ENCODE results near the gene MYO16.
"Not testable (repeated sequence)": the region's sequence is repeated elsewhere in the genome, so short reads cannot be mapped to it uniquely, and the experiment has no call there.

Gene MYO16

GRCh38 chr13:108742701-108743451, 113.5 kb downstream of the MYO16 start:
- no peak for DNase-seq (ENCODE audit: low read depth)

GRCh38 chr13:108743522-108743921, 114.1 kb downstream of the MYO16 start:
- DNase-seq (ENCODE audit: low read depth), result no peak

GRCh38 chr13:108747843-108748242, 118.4 kb downstream of the MYO16 start:
- no peak for DNase-seq (ENCODE audit: low read depth)

GRCh38 chr13:108752276-108752675, 122.9 kb downstream of the MYO16 start:
- DNase-seq (ENCODE audit: low read depth), result no peak

GRCh38 chr13:108755083-108755482, 125.7 kb downstream of the MYO16 start:
- DNase-seq (ENCODE audit: low read depth), result no peak

GRCh38 chr13:108760129-108760528, 130.7 kb downstream of the MYO16 start:
- DNase-seq (ENCODE audit: low read depth), result no peak

- no peak for DNase-seq (ENCODE audit: low read depth)
Measured at GRCh38 chr13:108760541-108760940, 131.1 kb downstream of the MYO16 start.

- no peak for DNase-seq (ENCODE audit: low read depth)
Measured at GRCh38 chr13:108768035-108768434, 138.6 kb downstream of the MYO16 start.

GRCh38 chr13:108769213-108770070, 140.0 kb downstream of the MYO16 start:
- DNase-seq (ENCODE audit: low read depth), result no peak

- DNase-seq (ENCODE audit: low read depth), result no peak
Measured at GRCh38 chr13:108775597-108775996, 146.2 kb downstream of the MYO16 start.

- no peak for DNase-seq (ENCODE audit: low read depth)
Measured at GRCh38 chr13:108776650-108777049, 147.2 kb downstream of the MYO16 start.

GRCh38 chr13:108777421-108778420, 148.3 kb downstream of the MYO16 start:
- DNase-seq (ENCODE audit: low read depth), result no peak

GRCh38 chr13:108779308-108779707, 149.9 kb downstream of the MYO16 start:
- DNase-seq (ENCODE audit: low read depth), result no peak

- no peak for DNase-seq (ENCODE audit: low read depth)
Measured at GRCh38 chr13:108780706-108781105, 151.3 kb downstream of the MYO16 start.

- no peak for DNase-seq (ENCODE audit: low read depth)
Measured at GRCh38 chr13:108781312-108781711, 151.9 kb downstream of the MYO16 start.

- DNase-seq (ENCODE audit: low read depth), result not testable (repeated sequence)
Measured at GRCh38 chr13:108782480-108782879, 153.1 kb downstream of the MYO16 start.

GRCh38 chr13:108785844-108786243, 156.4 kb downstream of the MYO16 start:
- DNase-seq (ENCODE audit: low read depth), result no peak

- no peak for DNase-seq (ENCODE audit: low read depth)
Measured at GRCh38 chr13:108786456-108787200, 157.2 kb downstream of the MYO16 start.

GRCh38 chr13:108787700-108788414, 158.4 kb downstream of the MYO16 start:
- no peak for DNase-seq (ENCODE audit: low read depth)

- no peak for DNase-seq (ENCODE audit: low read depth)
Measured at GRCh38 chr13:108789476-108789875, 160.1 kb downstream of the MYO16 start.

- no peak for DNase-seq (ENCODE audit: low read depth)
Measured at GRCh38 chr13:108795841-108796240, 166.4 kb downstream of the MYO16 start.
